ENCODE data around the gene PSTPIP1. TPM values are rescaled to one million over a fixed set of nuclear protein-coding genes. Genes with fewer than 3 reads are reported as not detected.
A peak's percentile ranks its signal among the peaks of the same experiment; 100 is the strongest.

The PSTPIP1 gene
- polyA plus RNA-seq, 1 donor (not counting 4 experiments of a cell fraction or from before 2014, with no cell fraction given) = 9.6 TPM

DNA sequence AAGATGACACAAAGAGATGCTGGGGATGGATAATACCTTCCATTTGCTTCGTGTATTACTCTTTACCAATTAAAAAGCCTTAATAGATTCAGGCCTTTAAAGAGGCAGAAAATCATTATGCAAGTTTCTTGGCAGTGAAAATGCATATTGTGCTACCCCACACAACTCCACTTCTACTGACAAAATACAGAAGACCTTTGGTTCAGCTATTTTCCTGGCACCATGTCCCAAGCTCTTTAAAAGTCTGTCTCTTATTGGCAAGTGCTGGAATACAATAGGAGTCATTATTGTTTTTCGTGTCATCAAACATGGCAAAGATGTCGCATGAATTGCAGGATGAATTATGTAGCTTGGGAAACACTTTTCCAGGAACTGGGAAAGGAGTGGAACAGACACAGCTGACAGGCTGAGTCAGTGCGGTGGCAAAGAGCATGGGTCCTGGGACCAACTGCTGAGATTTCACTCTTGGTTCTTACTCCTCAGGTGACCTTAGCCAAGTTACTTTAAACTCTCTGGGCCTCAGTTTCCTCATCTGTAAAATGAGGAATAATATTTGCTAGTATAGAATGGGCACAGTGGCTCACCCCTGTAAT is 81.5 kb downstream of the PSTPIP1 start:
- Histone ChIP-seq H3K36me3 (ENCODE audit: control insufficient read depth in 2 of 2, extremely low read depth in 1 of 2, insufficient read depth in 2 of 2, low read length in 2 of 2) (no peaks in the 10 kb centered on the region), H3K27me3 (ENCODE audit: control insufficient read depth, extremely low read depth, insufficient read depth, low read length) (no peaks in the 10 kb centered on the region), H3K4me1 (ENCODE audit: control insufficient read depth, extremely low read depth, insufficient read depth, low read length) (no peaks in the 10 kb centered on the region), H3K9me1 (ENCODE audit: control insufficient read depth, extremely low read depth, insufficient read depth, low read length) (no peaks in the 10 kb centered on the region), H4K20me1 (ENCODE audit: control insufficient read depth, extremely low read depth, insufficient read depth, low read length) (no peaks in the 10 kb centered on the region), H3K9me3 (ENCODE audit: control insufficient read depth, low read depth, low read length) (no peaks in the 10 kb centered on the region), H3K79me2 (ENCODE audit: control insufficient read depth, insufficient read depth, low read length) (no peaks in the 10 kb centered on the region), H2AFZ (ENCODE audit: control insufficient read depth, low read length) (no peak overlapping the region), H3K9ac (ENCODE audit: control insufficient read depth, extremely low read depth, insufficient read depth, low read length) (no peak overlapping the region), H3K27ac (ENCODE audit: control insufficient read depth, insufficient read depth, low read length) (no peak overlapping the region), H3K4me2 (ENCODE audit: control insufficient read depth, extremely low read depth, insufficient read depth, low read depth, low read length) (no peak overlapping the region), H3K4me3 (ENCODE audit: control insufficient read depth in 2 of 3, extremely low read depth in 1 of 3, insufficient read depth in 2 of 3, low read depth in 1 of 3, low read length in 3 of 3) (no peak overlapping the region)
- no peak for DNase-seq (ENCODE audit: low read depth, low spot score)
- dilution Hi-C loops (cut with MboI; ENCODE audit: extremely low pct_ligation_motif_present, low sequenced_read_pairs) = no loop called here
- FAIRE-seq = peak; percentile 13
- TF ChIP-seq EZH2 (IDR thresholded peaks at IDR 0.05; ENCODE audit: low read length) = no peak
- TF ChIP-seq, protein P1, sequence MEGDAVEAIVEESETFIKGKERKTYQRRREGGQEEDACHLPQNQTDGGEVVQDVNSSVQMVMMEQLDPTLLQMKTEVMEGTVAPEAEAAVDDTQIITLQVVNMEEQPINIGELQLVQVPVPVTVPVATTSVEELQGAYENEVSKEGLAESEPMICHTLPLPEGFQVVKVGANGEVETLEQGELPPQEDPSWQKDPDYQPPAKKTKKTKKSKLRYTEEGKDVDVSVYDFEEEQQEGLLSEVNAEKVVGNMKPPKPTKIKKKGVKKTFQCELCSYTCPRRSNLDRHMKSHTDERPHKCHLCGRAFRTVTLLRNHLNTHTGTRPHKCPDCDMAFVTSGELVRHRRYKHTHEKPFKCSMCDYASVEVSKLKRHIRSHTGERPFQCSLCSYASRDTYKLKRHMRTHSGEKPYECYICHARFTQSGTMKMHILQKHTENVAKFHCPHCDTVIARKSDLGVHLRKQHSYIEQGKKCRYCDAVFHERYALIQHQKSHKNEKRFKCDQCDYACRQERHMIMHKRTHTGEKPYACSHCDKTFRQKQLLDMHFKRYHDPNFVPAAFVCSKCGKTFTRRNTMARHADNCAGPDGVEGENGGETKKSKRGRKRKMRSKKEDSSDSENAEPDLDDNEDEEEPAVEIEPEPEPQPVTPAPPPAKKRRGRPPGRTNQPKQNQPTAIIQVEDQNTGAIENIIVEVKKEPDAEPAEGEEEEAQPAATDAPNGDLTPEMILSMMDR (optimal IDR thresholded peaks at IDR 0.05 in 1 of 3, IDR thresholded peaks at IDR 0.05 in 1 of 3, conservative IDR thresholded peaks at IDR 0.05 in 1 of 3; ENCODE audit: extremely low read depth in 1 of 3, insufficient read depth in 2 of 3, low read length in 3 of 3) = no peak

DNA sequence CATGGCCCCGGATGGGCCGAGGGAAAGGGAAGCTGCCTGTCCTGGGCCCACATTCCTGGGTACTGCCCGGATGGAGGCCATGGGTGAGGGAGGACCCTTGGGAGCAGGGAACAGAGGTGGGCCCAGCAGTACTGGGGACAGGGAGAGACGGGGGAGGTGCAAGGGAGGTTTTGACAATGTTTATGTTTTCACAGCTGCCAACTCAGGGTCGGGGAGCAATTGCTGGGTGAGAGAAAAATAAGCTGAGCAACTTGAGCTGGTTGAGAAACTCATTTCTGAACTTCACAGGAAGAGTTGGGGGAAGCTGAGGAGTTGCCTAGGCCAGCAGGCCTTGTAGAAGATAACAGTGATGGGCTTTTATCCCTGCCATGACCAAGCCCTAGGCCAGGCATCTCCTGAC is 87.0 kb downstream of the PSTPIP1 start:
- H3K4me3 ChIP-seq (ENCODE audit: control insufficient read depth in 2 of 3, extremely low read depth in 1 of 3, insufficient read depth in 2 of 3, low read depth in 1 of 3, low read length in 3 of 3) = no peak overlapping the region
- no peaks in the 10 kb centered on the region for H3K36me3 ChIP-seq (ENCODE audit: control insufficient read depth in 2 of 2, extremely low read depth in 1 of 2, insufficient read depth in 2 of 2, low read length in 2 of 2)
- FAIRE-seq (no peak), DNase-seq (ENCODE audit: low read depth, low spot score) (no peak)
- H4K20me1 ChIP-seq (ENCODE audit: control insufficient read depth, extremely low read depth, insufficient read depth, low read length) = no peaks in the 10 kb centered on the region
- no peaks in the 10 kb centered on the region for H3K4me1 ChIP-seq (ENCODE audit: control insufficient read depth, extremely low read depth, insufficient read depth, low read length)
- no peak overlapping the region for H3K27ac ChIP-seq (ENCODE audit: control insufficient read depth, insufficient read depth, low read length)
- H3K4me2 ChIP-seq (ENCODE audit: control insufficient read depth, extremely low read depth, insufficient read depth, low read depth, low read length) = no peak overlapping the region
- TF ChIP-seq EZH2 (IDR thresholded peaks at IDR 0.05; ENCODE audit: low read length) = no peak
- TF ChIP-seq, protein P1 (optimal IDR thresholded peaks at IDR 0.05 in 1 of 3, IDR thresholded peaks at IDR 0.05 in 1 of 3, conservative IDR thresholded peaks at IDR 0.05 in 1 of 3; ENCODE audit: extremely low read depth in 1 of 3, insufficient read depth in 2 of 3, low read length in 3 of 3) = no peak
- H3K27me3 ChIP-seq (ENCODE audit: control insufficient read depth, extremely low read depth, insufficient read depth, low read length) = no peaks in the 10 kb centered on the region
- no peaks in the 10 kb centered on the region for H3K79me2 ChIP-seq (ENCODE audit: control insufficient read depth, insufficient read depth, low read length)
- H3K9me1 ChIP-seq (ENCODE audit: control insufficient read depth, extremely low read depth, insufficient read depth, low read length) = no peaks in the 10 kb centered on the region
- H3K9me3 ChIP-seq (ENCODE audit: control insufficient read depth, low read depth, low read length) = no peaks in the 10 kb centered on the region
- no peak overlapping the region for H3K9ac ChIP-seq (ENCODE audit: control insufficient read depth, extremely low read depth, insufficient read depth, low read length)
- dilution Hi-C loops (cut with MboI; ENCODE audit: extremely low pct_ligation_motif_present, low sequenced_read_pairs) = no loop called here
- H2AFZ ChIP-seq (ENCODE audit: control insufficient read depth, low read length) = no peak overlapping the region
